CD4-positive, alpha-beta T cell treated with Interleukin-17A for 4 hours (primary cell): ENCODE data around the gene FHOD3.

ENCODE experiments used
- DNase-seq: peaks from one replicate; pipeline ENCODE4 v3.0.0-alpha.2; 2020; ENCODE audit warnings: mixed read lengths

Gene FHOD3

DNA sequence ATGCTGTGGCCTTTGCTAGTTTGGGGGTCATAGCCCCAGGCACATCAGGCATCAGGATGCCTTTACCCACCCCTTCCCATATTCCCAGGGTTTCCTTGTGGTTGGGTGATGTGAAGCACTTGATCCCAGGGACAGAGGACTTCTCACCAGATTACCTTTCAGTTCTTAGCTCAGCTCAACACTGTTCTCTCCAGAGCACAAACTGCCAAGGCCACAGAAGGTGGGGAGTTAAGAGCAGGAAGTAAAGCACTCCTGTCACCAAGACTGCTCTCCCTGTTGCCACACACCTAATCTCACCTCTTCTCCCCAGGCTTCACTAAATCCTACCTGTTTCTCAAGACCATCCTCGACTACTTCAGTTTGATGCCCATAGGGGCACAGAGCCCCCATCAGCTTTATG is 25.9 kb downstream of the FHOD3 start:
- DNase-seq = no peak

DNA sequence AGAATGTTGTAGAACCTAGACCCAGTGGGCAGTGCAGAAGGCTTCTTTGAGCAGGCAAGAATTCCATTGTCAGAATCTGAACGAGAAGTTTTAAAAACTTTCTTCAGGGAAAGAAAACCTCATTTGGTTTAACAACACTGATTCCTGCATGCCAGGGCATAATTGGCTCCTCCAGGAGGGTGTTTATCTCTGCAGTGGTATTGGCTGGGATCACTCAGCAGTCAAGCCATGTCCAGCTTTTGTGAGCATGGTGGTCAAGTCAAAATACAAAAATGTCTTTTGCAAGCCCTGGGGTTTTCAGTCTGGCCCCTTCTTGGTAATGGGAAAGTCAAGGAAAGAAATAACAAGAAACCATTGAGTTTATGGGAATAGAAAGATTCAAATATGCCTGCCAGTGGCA is 28.3 kb downstream of the FHOD3 start:
- DNase-seq = no peak

DNA sequence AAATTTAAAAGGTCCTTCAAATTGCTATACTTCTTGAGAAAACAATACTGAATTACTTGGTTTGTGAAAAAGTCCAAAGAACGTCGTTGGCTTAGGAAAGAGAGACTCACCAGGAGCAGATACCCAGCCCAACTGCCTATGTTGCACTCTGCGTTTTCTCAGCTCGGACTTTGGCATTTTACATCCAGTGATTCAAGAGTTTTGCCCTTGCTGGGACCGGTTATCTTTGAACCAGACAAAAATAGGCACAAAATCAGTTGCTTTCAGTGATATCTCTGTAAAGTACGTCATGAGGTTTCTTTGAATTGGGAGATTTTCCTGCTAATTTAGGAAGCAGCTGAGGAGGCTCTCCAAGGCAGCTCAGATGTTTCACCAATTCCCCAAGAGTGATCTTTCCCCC is 29.3 kb downstream of the FHOD3 start:
- DNase-seq = no peak

DNA sequence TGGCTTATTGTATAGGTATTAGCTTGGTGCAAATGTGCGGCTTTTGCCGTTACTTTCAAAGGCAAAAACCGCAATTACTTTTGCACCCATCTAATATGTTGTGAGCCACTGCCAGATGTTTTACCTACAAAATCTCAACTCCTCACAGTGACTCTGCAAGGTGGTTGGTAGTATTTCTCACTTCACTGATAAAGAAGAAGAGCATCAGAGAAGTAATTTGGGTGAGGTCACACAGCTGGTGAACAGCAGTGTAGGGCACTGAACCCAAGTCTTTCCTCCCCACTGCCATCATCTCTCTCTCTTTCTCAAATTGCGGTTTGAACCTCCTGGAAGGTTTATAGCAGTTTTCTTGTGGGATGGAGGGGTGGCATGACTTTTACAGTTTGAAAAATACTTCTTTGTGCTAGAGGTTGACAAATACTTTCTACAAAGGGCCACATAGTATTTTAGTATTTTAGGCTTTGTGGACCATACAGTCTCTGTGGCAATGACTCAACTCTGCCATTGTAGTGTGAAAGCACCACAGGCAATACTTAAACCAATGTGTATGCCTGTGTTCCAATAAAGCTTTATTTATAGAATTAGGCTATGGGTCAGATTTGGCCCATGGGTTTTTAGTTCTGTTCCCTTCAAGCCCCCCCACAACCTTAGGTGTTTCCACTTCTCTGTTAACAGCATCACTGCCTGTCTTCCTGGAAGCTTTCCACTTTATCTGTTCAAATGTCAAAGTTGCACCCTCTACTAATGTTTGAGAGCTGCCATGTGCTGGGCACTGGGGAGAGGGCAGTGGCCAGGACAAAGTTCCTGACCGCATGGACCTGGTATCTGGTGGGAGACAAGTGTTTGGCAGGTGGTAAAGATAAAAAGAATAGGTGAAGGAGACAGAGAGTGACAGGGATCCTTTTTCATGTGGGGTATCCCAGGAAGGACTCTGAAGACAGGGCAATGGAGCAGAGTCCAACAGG is 30.1 kb downstream of the FHOD3 start:
- DNase-seq = no peak

DNA sequence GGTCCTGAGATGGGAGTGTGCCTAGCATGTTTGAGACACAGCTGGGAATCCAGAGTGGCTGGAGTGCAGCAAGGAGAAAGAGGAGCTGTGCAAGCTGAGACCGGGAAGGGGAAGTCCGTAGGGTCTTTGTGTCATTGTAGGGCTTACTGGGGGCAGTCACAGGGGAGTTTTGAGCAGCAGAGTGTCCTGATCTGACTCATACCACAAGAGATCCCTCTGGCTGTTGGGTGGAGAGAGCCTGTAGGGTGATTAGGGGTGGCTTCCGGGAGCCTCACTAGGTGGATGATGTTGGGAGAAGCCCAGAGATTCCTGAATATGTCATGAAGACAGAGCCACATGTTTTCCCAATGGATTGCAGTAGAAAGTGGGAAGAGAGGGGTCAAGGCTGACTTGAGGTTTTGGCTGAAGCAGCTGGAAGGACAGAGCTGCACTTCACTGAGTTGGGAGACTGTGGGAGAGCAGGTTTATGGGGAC is 30.9 kb downstream of the FHOD3 start:
- no peak for DNase-seq

DNA sequence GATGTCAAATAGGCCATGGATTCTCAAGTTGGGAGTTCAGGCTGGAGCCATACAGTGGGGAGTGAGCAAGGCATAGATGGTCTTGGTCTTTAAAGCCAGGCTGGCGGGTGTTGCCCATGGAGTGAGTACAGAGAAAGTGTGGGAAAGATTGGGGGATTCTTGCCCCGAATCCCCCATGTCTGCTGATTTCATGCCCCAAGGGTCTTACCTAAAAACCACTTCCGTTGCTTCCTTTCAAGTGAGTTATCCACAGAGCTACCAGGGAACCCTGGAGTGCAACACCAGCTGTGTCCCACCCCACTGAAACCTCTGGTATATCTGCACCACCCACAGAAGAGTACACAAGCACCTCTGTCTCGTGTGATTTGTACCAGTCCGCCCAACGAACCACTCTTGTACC is 31.4 kb downstream of the FHOD3 start:
- DNase-seq = no peak

DNA sequence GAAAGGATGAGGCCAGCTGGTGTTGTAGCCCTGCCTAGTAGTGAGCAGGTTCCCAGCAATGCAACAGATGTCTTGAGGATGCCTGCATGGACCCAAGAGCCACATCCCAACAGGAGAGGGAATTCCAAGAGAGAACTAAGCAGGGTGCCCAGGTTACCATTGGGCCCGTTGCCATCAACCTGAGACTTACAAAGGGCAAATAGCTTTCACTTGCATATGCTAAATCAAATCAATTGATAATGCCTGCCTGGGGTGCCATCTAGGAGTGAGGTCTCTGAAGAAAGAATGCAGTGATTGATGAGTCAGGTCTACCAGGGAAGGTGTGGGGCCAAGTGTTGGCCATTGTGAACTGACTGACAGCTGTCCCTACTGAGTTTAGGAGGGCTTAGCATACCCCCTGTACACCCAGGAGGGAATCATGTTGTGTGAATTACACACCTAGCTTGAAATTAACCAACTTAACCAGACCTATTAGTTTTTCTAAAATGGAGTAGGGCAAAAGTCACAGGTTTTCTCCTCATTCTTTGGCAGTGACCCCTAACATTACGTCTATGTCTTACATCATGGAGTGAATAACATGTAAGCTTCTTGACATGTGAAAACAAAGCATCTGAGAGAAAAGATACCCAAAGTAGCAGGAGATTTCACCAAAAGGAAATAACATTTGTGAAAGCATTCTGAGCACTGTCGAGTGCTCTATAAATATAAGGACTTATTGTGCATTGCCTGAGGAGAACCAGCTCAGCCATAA is 32.3 kb downstream of the FHOD3 start:
- no peak for DNase-seq

DNA sequence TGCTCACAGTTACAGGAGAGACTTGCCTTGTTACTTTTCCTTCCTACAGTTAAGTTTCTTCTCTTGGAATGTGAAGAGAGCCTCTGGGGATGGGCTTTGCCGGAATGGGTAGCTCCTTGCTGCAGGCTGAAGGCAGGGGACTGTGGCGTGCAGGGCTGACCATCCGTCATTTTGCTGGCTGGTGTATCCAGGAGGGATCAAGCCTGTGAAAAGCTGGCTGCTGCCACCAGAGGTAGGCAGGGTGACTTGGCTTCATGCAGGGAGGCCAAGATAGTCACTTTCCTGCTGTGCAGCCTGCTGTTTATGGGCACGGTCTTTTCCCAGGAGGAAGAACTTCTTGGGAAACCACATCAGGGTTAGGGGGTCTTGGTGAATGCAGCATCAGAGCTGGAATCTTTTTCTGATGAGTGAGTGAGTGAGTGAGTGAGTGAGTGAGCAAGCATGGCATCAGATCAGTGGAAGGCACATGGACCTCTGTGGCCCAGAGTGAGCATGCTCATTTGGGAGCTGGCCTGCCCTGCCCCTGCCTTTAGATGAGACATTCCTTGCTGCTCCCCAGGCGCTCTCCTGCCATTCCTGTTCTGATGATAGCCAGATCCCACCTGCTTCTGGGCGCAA is 33.0 kb downstream of the FHOD3 start:
- no peak for DNase-seq

DNA sequence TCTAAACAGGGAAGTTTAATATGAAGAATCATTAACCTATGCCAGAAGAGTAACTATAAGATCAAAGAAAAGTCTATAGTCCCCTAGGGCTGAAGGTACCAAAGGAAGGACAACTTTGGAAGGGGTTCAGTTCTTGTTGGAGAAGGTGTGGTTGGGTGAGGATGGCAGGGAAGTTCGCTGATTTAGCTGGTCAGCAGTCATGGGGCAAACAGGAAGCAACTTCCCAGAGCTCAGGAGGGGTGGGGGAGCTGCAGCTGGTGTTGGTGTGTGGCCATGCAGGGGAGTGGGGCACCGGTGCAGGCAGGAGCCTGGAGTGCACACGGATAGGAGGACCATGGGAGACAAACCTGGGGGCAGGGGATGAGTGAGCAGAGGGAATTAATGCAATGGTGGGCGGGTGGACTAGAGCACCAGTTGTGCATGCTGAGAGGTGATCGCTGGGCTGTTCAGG is 34.0 kb downstream of the FHOD3 start:
- DNase-seq = no peak

DNA sequence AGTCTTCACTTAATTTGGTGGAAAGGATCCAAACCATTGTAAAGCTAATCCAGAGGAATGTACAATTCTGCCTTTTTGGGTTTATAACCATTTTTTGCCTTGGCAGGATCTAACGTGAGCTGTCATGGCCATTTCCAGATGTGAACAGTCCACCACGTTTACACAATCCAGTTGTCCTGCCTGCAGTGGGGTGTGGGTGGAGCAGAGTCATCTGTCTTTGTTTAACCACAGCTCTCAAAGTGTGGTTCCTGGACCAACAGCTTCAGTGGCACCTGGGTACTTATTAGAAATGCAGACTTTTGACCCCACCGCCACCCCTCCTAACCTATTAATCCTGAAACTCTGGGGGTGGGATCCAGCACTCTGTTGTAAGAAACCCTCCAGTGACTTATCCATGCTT is 35.9 kb downstream of the FHOD3 start:
- no peak for DNase-seq

DNA sequence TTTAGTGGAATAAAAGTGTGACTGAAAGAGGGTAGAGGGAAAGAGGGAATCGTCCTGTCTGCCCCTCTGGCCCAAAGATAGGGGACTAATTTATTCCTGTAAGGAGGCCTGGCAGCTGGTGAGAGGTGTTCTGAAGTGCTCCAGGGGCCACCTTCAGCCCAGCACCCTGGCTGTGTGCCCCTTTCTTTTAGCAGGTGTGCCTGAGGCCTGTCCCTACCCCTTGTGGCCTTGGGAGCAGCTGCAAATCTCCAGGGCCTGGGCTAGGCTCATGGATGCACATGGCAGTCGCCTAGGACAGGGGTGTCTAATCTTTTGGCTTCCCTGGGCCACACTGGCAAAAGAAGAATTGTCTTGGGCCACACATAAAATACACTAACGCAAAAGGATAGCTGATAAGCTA is 37.3 kb downstream of the FHOD3 start:
- no peak for DNase-seq

DNA sequence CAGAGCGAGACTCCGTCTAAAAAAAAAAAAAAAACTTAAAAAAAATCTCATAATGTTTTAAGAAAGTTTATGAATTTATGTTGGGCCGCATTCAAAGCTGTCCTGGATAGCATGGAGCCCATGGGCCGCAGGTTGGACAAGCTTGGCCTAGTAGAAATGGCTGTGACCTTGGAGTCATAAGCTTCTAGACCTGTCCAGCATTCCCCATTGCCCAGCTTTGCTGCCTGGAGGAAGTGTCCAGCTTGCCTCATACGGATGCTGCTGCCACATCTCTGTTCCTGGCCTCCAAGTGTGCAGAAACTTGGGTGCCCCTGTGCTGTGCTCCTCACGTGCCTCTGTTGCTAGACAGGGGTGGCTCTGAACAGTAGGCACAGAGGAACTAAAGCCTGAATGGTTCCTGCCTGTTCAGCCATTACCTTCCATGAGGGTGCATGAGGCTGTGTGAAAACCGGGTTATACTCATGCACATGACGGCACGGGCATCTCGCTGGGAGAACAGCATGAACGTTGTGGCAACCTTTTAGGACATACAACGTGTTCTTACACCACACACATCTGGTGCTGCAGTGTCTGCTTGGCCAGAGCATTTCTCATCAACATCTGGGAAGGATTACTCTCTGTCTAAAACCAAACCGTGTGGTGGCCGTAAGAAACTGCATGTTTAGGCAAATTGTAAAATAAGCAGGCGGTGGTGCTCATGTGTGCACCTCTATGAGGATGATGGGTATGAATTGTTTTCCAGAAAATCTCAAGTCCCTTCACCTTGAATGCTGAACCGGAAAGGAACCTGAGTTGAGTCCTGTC is 38.2 kb downstream of the FHOD3 start:
- no peak for DNase-seq

DNA sequence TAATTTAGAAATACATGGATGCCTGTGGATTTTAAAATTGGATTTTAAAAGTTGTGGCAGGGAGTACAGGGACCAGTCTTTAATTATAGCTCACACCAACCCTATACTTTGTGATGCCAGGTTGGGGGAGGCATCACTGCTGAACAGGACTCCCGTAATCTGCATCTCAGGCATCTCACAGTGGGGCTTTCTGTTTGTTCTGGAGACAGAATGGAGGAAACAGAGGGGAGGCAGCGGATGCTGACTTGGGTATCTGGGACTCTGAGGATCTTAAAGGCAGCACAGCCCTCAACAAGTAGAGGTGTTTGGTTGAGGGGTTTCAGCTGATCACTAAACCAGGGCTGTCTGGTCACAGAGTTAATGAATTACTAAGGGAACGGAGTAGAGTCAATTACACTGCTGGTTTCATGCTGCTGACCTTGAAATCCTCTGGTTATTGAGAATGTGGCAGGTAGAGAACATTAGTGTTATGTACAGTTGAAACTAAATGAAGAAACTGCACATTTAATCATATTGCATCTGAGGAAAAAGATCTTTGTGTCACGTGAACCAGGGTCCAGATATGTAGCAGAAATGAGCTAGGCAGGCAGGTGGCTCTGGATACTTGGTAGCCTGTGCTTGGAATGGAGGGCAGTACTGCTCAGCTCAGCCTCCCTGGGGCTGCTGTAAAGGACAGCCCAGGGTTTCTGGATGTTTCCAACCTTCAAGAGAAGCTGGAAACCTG is 40.3 kb downstream of the FHOD3 start:
- no peak for DNase-seq

DNA sequence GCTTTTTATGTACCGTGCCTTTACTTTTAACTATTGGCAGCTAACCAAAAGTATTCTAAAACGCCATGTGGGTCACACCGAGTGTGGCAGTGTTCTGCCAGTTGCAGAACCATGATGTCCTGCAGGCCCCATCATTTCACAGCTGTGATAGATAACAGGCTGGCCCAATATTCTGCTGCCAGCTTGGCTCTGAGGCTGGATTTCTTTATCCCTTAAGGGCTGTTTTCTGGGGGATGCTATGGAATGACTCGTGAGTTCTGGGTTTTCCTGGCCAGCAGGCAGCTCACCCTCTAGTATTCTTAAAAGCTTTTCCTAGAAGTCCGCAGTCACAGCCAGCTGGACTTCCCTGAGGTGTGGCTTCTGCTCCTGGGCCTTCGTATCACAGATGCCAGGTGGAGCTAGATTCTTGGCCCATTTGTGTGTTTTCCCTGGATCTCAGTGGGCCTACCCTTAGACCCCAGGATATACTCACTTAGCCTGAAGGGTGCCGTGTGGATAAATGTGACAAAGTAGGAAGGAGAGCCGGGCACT is 41.0 kb downstream of the FHOD3 start:
- DNase-seq = no peak

DNA sequence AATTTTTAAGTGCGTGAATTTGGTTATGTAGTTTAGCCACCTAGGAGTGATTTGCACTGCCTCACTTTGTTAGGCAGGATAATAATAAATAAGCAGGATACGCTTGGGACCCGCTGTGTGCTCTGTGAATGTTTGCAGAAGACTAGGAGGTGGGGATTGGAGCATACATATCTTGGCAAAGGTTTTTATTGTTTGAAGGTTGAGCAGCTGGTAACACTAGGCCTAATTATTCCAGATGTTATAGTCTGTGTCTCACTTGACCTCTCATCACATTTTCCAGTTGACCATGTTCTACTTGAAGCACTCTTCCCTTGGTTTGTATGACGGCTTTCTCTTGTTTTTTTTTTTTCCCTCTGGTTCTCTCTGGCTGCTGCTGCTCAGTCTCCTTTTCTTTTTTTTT is 42.7 kb downstream of the FHOD3 start:
- DNase-seq = no peak

DNA sequence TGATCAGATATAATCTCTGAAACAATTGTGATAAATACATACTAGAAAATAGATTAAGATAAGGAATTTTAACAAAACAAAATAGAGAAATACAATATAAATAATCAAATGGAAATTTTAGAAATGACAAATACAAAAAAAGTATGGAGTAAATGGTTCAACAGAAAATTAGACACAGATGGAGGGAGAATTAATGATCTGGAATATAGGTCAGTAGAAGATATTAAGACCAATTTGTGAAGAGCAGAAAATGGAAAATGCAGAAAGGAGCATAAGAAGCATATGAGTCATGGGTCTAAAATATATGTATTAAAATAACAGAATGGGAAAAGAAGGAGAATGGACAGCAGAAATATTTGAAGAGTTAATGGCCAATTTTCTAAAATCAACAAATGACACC is 44.4 kb downstream of the FHOD3 start:
- DNase-seq = no peak

DNA sequence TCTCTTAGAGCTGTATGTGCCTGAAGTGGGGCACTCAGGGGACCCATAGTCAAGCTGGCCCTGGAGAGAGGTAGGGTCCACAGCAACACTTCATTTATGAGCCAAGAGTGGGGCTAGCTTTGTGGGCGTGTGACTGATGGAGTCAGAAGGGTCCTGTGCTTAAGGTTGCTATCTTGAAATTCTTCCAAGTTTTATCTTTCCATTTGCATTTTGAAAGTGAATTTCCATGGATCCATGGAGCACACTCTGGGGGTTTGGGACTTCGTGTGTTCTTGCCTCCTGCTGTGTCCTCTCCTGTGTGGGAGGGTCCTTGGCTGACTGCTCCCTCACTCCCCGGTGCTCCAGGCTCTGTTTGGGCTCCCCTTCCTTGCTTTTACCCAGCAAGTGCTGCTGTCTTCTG is 50.8 kb downstream of the FHOD3 start:
- DNase-seq = no peak

DNA sequence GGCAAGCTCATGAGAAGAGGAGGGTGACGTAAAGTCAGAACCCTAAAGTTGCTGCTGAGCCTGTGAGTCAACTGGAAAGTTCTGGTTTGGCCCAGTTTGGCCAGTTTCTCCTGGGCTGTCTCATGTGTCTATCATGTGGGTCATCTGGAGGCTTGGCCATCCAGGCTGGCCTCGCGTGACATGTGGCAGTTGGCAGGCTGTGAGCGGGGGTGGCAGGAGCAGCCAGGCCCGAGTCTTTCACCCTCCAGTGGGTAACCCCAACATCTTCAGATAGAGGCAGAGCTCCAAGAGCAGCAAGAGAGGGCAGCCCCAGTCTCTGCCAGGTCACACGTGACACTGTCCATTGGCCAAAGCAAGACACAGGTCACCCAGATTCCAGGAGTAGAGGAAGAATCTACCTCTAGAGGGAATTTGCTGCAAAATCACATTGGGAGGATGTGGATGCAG is 51.5 kb downstream of the FHOD3 start:
- DNase-seq = no peak

DNA sequence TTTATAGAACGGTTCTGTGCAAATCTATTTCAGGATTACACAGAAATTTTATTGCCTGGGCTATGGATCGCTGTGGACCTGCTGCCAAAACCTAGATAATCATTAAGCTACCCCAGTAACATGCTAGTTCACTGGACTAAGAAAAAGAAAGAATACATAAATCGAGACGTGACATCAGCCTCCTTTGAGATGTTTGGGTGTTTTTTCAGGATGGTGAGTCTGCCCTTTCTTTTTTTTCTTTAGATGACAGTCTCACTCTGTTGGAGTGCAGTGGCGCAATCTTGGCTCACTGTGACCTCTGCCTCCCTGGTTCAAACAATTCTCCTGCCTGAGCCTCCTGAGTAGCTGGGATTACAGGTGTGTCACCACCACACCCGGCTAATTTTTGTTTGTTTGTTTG is 52.0 kb downstream of the FHOD3 start:
- DNase-seq = no peak

DNA sequence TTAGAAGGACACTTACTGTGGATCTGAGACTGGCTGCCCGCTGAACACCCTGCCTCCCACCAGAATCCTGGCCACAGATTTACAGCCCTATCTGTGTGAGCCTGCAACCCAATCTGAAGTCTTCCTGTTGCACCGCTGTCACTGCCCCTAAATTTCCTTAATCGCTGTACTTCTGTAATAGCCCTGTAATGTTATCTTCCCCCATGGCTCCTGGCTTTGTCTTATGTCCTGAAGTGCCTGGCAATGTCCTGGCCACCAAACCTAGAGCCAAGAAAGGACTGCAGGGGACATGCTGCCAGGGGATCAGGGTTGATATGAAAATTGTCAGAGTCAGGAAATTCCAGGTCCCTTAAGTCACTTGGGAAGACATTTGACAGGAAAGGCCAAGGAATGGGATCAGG is 52.7 kb downstream of the FHOD3 start:
- no peak for DNase-seq

DNA sequence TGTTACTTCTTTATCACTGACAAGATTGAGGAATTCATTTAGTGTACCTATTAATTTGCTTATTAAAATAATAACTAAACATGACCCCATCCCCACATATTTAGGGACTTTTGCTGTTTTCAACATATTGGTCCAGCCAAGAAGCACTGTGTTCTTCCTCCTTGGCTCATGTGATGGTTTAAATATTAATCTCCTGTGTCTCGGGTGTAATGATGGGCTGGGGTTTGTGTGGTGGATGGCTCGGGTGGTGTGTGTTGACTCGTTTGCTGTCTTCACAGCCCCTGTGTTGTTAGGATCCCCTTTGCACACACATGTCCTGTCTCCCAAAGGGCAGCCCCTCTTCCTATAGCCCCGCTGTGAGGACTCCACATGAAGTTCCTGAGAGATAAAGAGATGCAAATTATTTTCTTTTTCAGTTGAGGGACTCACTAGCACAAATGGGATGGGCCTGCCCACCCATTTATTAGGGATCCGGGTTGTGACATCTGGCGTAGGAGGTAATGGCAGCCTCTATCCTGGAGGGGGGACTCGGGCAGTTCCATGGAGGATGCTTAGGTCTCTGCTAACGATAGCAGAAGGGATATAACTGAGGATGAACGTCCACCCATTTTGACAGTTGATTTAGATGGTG is 53.4 kb downstream of the FHOD3 start:
- no peak for DNase-seq
